HepG2 (cell line): ENCODE results near the gene FGF3. TPM values are rescaled to one million over a fixed set of nuclear protein-coding genes. Genes with fewer than 3 reads are reported as not detected.

ENCODE experiments used
- ATAC-seq: fragments of 200-7000 bp; cut with Tn5 transposase; 3 replicates; pipeline ENCODE4 v1.9.1; 2020; ENCODE audit warnings: mild to moderate bottlenecking, moderate library complexity
- BruUV-seq: library from RNA; stranded (reverse); fragments of 400-500 nt; replicated peaks from 2 replicates; lab custom pipeline; 2021; lab: Mats Ljungman, UMichigan
- CTCF ChIA-PET: fragments of 300-600 bp; formaldehyde crosslinking; extraction: SDS; loops from one replicate; lab custom pipeline; 2021; ENCODE audit warnings: low total read pairs, inconsistent platforms, low intra/inter-chr PET ratio; lab: Yijun Ruan, JAX
- POLR2A ChIA-PET: fragments of 350-600 bp; sonication (Branson Sonifier 250); formaldehyde crosslinking; loops from one replicate; lab custom pipeline; 2020; ENCODE audit warnings: antibody characterized with exemption, inconsistent platforms; lab: Yijun Ruan, JAX
- DNase-seq: peaks from one replicate; pipeline ENCODE4 v3.0.0-alpha.2; 2015; ENCODE audit warnings: low spot score
- FAIRE-seq: peaks from 3 replicates; lab custom pipeline; 2011; peaks lifted over from hg19 to GRCh38; lab: Jason Lieb, UNC
- H2AFZ ChIP-seq: one replicate; pipeline ENCODE4 v1.6.1; 2011; ENCODE audit warnings: low read length, inconsistent platforms
- H3K27ac ChIP-seq: fragments of 300-600 bp; 3 replicates; pipeline ENCODE4 v1.8.0; 2011; ENCODE audit warnings: mixed run types, mild to moderate bottlenecking, mixed read lengths, low read length, inconsistent platforms; ENCODE audit not compliant: insufficient read depth; ENCODE audit errors: extremely low read length
- H3K27me3 ChIP-seq, 2 experiments: fragments of 200-600 bp in 1 of 2; 2 replicates in 1 of 2; 3 replicates in 1 of 2; pipeline versions ENCODE4 v1.6.0 to v1.8.0; 2011; ENCODE audit warnings: low read length in 2 of 2, mild to moderate bottlenecking in 2 of 2, moderate library complexity in 2 of 2, inconsistent platforms in 1 of 2; ENCODE audit not compliant: insufficient read depth in 2 of 2, control insufficient read depth in 1 of 2
- H3K36me3 ChIP-seq, 2 experiments: fragments of 200-600 bp in 1 of 2; replicated peaks in 1 of 2; 2 replicates in 1 of 2; 3 replicates in 1 of 2; pipeline versions ENCODE4 v1.5.1 to v1.8.0; 2011; ENCODE audit warnings: low read length in 2 of 2, inconsistent platforms in 1 of 2; ENCODE audit not compliant: insufficient read depth in 2 of 2, control insufficient read depth in 1 of 2
- H3K4me1 ChIP-seq: 2 replicates; pipeline ENCODE4 v1.5.1; 2012; ENCODE audit warnings: low read length, inconsistent platforms; ENCODE audit not compliant: insufficient read depth
- H3K4me2 ChIP-seq: 2 replicates; pipeline ENCODE4 v1.6.0; 2011; ENCODE audit warnings: low read depth, low read length, inconsistent platforms
- H3K4me3 ChIP-seq, 3 experiments: fragments of 200-600 bp in 1 of 3; sonication (generic), shearing (Covaris generic) in 1 of 3; replicated peaks in 1 of 3; 2 replicates each; pipeline ENCODE4 v1.5.1; 2011 to 2016; ENCODE audit warnings: low read length in 3 of 3, inconsistent platforms in 2 of 3, low read depth in 2 of 3, mild to moderate bottlenecking in 2 of 3, control low read depth in 1 of 3, mixed read lengths in 1 of 3; ENCODE audit not compliant: insufficient read depth in 1 of 3
- H3K79me2 ChIP-seq: one replicate; pipeline ENCODE4 v1.6.1; 2011; ENCODE audit warnings: low read length, inconsistent platforms; ENCODE audit not compliant: insufficient read depth
- H3K9ac ChIP-seq: 2 replicates; pipeline ENCODE4 v1.6.0; 2011; ENCODE audit warnings: mild to moderate bottlenecking, low read depth, low read length, inconsistent platforms; ENCODE audit not compliant: insufficient read depth
- H3K9me3 ChIP-seq: 2 replicates; pipeline ENCODE4 v1.5.1; 2012; ENCODE audit warnings: mild to moderate bottlenecking, low read length
- H4K20me1 ChIP-seq: 2 replicates; pipeline ENCODE4 v1.6.0; 2011; ENCODE audit warnings: inconsistent platforms, mild to moderate bottlenecking, low read length, moderate library complexity; ENCODE audit not compliant: insufficient read depth
- ARNTL ChIP-seq: sonication (generic); formaldehyde crosslinking; IDR thresholded peaks from 2 replicates; pipeline ENCODE4 v1.4.0; 2020; ENCODE audit warnings: mild to moderate bottlenecking, missing genetic modification reagents
- GFI1 ChIP-seq: sonication (generic); formaldehyde crosslinking; IDR thresholded peaks from 2 replicates; pipeline ENCODE4 v1.5.0; 2020; ENCODE audit warnings: missing genetic modification reagents, mild to moderate bottlenecking, borderline replicate concordance
- HMG20A ChIP-seq: IDR thresholded peaks from 2 replicates; pipeline ENCODE4 v1.6.1; 2016; ENCODE audit warnings: borderline replicate concordance
- MAFF ChIP-seq: IDR thresholded peaks from 2 replicates; pipeline ENCODE4 v1.6.1; 2011; ENCODE audit warnings: low read depth, low read length, improper control_type of control experiment
- MED8 ChIP-seq: sonication (generic); formaldehyde crosslinking; IDR thresholded peaks from 2 replicates; pipeline ENCODE4 v1.8.1; 2023; ENCODE audit warnings: mild to moderate bottlenecking, missing genetic modification reagents; ENCODE audit not compliant: insufficient replicate concordance
- MTA1 ChIP-seq: sonication (generic); formaldehyde crosslinking; IDR thresholded peaks from 2 replicates; pipeline ENCODE4 v1.4.0; 2020; ENCODE audit warnings: missing genetic modification reagents, mild to moderate bottlenecking, borderline replicate concordance
- NR3C1 ChIP-seq: sonication (generic); formaldehyde crosslinking; IDR thresholded peaks from 2 replicates; pipeline ENCODE4 v1.4.0; 2020; ENCODE audit warnings: missing genetic modification reagents
- RBM39 ChIP-seq: fragments of 200-400 bp; formaldehyde crosslinking; IDR thresholded peaks from one replicate; pipeline ENCODE4 v1.6.1; 2018; ENCODE audit warnings: antibody characterized with exemption, mild to moderate bottlenecking, low read depth, low read length; ENCODE audit not compliant: poor library complexity, severe bottlenecking
- TFDP1 ChIP-seq: IDR thresholded peaks from 2 replicates; pipeline ENCODE4 v1.6.1; 2016; ENCODE audit warnings: missing compliant biosample characterization, missing genetic modification reagents, borderline replicate concordance
- ZIK1 ChIP-seq: sonication (generic); formaldehyde crosslinking; IDR thresholded peaks from 2 replicates; pipeline ENCODE4 v1.5.0; 2020; ENCODE audit warnings: mild to moderate bottlenecking, low read depth, missing genetic modification reagents, borderline replicate concordance
- ZNF543 ChIP-seq: sonication (generic); formaldehyde crosslinking; IDR thresholded peaks from 2 replicates; pipeline ENCODE4 v1.4.0; 2020; ENCODE audit warnings: mild to moderate bottlenecking, missing genetic modification reagents
- ZNF687 ChIP-seq: sonication (generic); formaldehyde crosslinking; IDR thresholded peaks from 2 replicates; pipeline ENCODE4 v1.5.1; 2020; ENCODE audit warnings: mild to moderate bottlenecking, missing genetic modification reagents, moderate library complexity
- WGBS: methylation state at CpG from one replicate; pipeline ENCODE4 v1.1.6; 2017; ENCODE audit warnings: low lambda C conversion rate; 5-methylcytosine and 5-hydroxymethylcytosine counted together
- in situ Hi-C: cut with HindIII; loops from 2 replicates; pipeline ENCODE4 v1.10.0; 2017; ENCODE audit warnings: low pct_unique_long_range_greater_than_20kb; ENCODE audit not compliant: extremely low pct_ligation_motif_present
- intact Hi-C: fragments of 100-400 bp; cut with micrococcal nuclease; formaldehyde crosslinking; loops from one replicate; pipeline ENCODE4 v1.10.0; 2022; ENCODE audit not compliant: unreplicated experiment
- polyA plus RNA-seq, 8 experiments: library from polyadenylated mRNA; depleted of rRNA in 3 of 8; stranded (reverse) in 7 of 8; unstranded in 1 of 8; fragments of >200 nt; fragmentation: Illumina TruSeq in 4 of 8; extraction: Trizol in 4 of 8; gene quantifications; 2 replicates each; pipeline versions ENCODE4 v1.2.1 to v1.2.3, GENCODE V29; 2011 to 2016; ENCODE audit warnings: low read depth in 4 of 8, missing spikeins in 1 of 8, mixed read lengths in 1 of 8; ENCODE audit not compliant: insufficient read depth in 1 of 8
- total RNA-seq, 5 experiments: library from RNA; depleted of rRNA; stranded (reverse); fragments of >200 nt; fragmentation: Illumina TruSeq; extraction: Trizol; gene quantifications; 2 replicates each; pipeline ENCODE4 v1.2.3, GENCODE V29; 2016; ENCODE audit warnings: low read depth in 1 of 5

FGF3 gene
- total and polyA plus RNA-seq, 2 of the 13 experiments (the other 11 are each of a cell fraction or from before 2014, with no cell fraction given), result not detected

GRCh38 chr11:69834811-69835800, 15.9 kb upstream of the FGF3 start:
- DNase-seq (no peak), FAIRE-seq (no peak), ATAC-seq (no peak)
- Histone ChIP-seq H3K27me3 (peaks cover 0 to 23% of the 10 kb centered on the region in 2 experiments; a peak in 3 of 5 replicates), H3K36me3 (no peaks in the 10 kb centered on the region), H2AFZ (no peak overlapping the region), H3K4me2 (no peak overlapping the region), H3K9me3 (no peaks in the 10 kb centered on the region), H3K4me3 (no peak overlapping the region), H3K9ac (no peak overlapping the region), H4K20me1 (no peaks in the 10 kb centered on the region), H3K4me1 (no peaks in the 10 kb centered on the region), H3K27ac (no peak overlapping the region), H3K79me2 (no peaks in the 10 kb centered on the region)
- BruUV-seq, result no TSS peak
- CTCF ChIA-PET, result no interaction called here
- intact Hi-C loops, result no loop called here
- 25% methylated on average over 18 of the region's 35 CpGs for WGBS
- no peak for TF ChIP-seq MTA1
- in situ Hi-C loops, result no loop called here
- POLR2A ChIA-PET, result no interaction called here

DNA sequence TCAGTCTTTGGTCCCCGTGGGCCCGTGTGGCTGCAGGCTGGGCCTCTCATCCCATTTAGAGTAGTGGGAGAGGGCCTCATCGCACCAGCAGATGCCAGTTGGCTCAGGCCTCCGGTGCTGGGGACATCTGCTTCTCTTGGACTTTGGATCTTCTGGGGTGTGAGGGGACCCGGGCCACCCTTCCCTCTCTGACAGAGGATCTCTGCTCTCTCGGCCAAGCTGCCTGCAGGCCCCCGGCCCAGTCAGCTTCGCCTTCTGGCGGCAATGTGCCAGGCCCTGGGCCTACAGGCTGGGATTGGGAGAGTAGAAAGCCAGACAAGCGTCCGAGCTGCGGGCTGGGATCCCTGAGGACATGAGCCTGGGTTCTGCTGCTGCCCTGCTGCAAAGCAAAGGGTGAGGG, 15.0 kb upstream of the FGF3 start:
- ChIA-PET CTCF (no interaction called here), POLR2A (no interaction called here)
- Histone ChIP-seq H3K27ac (no peak overlapping the region), H3K4me1 (peaks cover 3% of the 10 kb centered on the region), H3K4me2 (no peak overlapping the region), H3K9ac (no peak overlapping the region), H3K27me3 (peaks cover 2 to 23% of the 10 kb centered on the region in 2 experiments; a peak in 3 of 5 replicates), H3K4me3 (no peak overlapping the region), H2AFZ (no peak overlapping the region), H3K79me2 (no peaks in the 10 kb centered on the region), H3K36me3 (no peaks in the 10 kb centered on the region), H3K9me3 (no peaks in the 10 kb centered on the region), H4K20me1 (no peaks in the 10 kb centered on the region)
- DNase-seq (no peak), ATAC-seq (no peak), FAIRE-seq (no peak)
- BruUV-seq, result no TSS peak
- in situ Hi-C loops, result no loop called here
- WGBS, result 27% methylated on average over 5 of the region's 12 CpGs
- intact Hi-C loops, result no loop called here
- TF ChIP-seq GFI1 (no peak), ZNF543 (no peak), RBM39 (no peak), MAFF (no peak), TFDP1 (CRISPR knock-in tag) (no peak), ARNTL (CRISPR knock-in tag) (no peak), NR3C1 (CRISPR knock-in tag) (no peak), MED8 (CRISPR knock-in tag) (no peak), ZNF687 (no peak), ZIK1 (CRISPR knock-in tag) (no peak), HMG20A (CRISPR knock-in tag) (no peak)
